Measurements from ENCODE around the gene CNN3.

DNA sequence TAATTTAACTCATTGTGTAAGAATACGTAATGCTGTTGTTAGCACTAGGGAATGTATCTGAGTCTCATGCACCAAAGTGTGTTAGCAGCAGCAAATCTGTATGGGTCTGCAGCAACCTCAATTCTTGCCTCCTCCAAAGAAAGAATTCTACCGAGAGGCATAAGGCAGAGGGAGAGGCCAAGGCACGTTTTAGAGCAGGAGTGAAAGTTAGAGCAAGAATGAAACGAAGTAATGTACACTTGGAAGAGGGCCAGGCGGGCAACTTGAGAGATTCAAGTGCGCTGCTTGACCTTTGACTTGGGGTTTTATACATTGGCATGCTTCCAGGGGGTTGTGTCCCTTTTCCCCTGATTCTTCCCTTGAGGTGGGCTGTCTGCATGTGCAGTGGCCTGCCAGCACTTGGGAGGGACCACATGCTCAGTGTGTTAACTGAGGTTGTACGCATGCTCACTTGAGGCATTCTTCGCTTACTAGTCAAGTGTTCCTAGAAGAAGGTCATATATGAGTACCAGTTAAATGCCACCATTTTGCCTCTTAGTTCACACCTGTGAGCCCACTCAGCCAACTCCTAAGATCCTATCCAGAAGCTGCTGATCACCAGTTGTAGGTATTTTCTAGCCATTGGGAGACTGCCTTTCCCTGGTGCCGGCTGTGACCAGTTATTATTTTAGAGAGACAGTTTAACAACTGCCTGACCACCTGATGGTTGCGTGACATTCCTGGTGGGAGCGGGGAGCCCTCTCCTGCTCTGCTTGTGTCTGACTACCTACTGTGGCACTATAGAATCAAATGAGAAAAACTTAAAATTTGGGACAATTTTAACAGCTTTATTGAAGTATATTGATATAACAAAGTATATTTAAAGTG is 2.7 kb upstream of the CNN3 start:
- TF ChIP-seq, protein P1, sequence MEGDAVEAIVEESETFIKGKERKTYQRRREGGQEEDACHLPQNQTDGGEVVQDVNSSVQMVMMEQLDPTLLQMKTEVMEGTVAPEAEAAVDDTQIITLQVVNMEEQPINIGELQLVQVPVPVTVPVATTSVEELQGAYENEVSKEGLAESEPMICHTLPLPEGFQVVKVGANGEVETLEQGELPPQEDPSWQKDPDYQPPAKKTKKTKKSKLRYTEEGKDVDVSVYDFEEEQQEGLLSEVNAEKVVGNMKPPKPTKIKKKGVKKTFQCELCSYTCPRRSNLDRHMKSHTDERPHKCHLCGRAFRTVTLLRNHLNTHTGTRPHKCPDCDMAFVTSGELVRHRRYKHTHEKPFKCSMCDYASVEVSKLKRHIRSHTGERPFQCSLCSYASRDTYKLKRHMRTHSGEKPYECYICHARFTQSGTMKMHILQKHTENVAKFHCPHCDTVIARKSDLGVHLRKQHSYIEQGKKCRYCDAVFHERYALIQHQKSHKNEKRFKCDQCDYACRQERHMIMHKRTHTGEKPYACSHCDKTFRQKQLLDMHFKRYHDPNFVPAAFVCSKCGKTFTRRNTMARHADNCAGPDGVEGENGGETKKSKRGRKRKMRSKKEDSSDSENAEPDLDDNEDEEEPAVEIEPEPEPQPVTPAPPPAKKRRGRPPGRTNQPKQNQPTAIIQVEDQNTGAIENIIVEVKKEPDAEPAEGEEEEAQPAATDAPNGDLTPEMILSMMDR (conservative IDR thresholded peaks at IDR 0.05; ENCODE audit: low read length): no peak
- TF ChIP-seq EZH2phosphoT487 (IDR thresholded peaks at IDR 0.05; ENCODE audit: borderline replicate concordance, low read depth, low read length): no peak
